ENCODE measurements around the gene LYRM9.

- TF ChIP-seq EP300 (IDR thresholded peaks at IDR 0.05) (no peak), CTCF (IDR thresholded peaks at IDR 0.05) (no peak)
Observed at GRCh38 chr17:27892542-27892865, 661 bp downstream of the LYRM9 start.
